Measurements from ENCODE around the gene IGSF9.
A peak's percentile ranks its signal among the peaks of the same experiment; 100 is the strongest.

The IGSF9 gene

GRCh38 chr1:159895836-159896545 lies 49.4 kb downstream of the IGSF9 start:
- DNase-seq, result no peak

GRCh38 chr1:159895286-159895685 lies 50.1 kb downstream of the IGSF9 start:
- DNase-seq, result no peak

GRCh38 chr1:159892944-159893343 lies 52.5 kb downstream of the IGSF9 start:
- DNase-seq, result peak in 1 of 5 experiments; percentile 39

- DNase-seq, result peak; percentile 35 to 70 (median 56)
These were observed 53.9 kb downstream of the IGSF9 start for GRCh38 chr1:159891275-159892157.

- no peak for DNase-seq
These were observed 55.0 kb downstream of the IGSF9 start for GRCh38 chr1:159890390-159890789.

- peak in 1 of 5 experiments; percentile 17 for DNase-seq
These were observed 55.6 kb downstream of the IGSF9 start for GRCh38 chr1:159889821-159890252.

GRCh38 chr1:159889202-159889601 lies 56.2 kb downstream of the IGSF9 start:
- no peak for DNase-seq

GRCh38 chr1:159884296-159884695 lies 61.1 kb downstream of the IGSF9 start:
- DNase-seq, result no peak

GRCh38 chr1:159883134-159883533 lies 62.3 kb downstream of the IGSF9 start:
- DNase-seq, result no peak

- no peak for DNase-seq
These were observed 62.9 kb downstream of the IGSF9 start for GRCh38 chr1:159882527-159882862.

GRCh38 chr1:159881622-159882526 lies 63.5 kb downstream of the IGSF9 start:
- no peak for DNase-seq

- DNase-seq, result no peak
These were observed 65.0 kb downstream of the IGSF9 start for GRCh38 chr1:159880430-159880829.

- no peak for DNase-seq
These were observed 65.4 kb downstream of the IGSF9 start for GRCh38 chr1:159879977-159880376.

GRCh38 chr1:159879136-159879535 lies 66.3 kb downstream of the IGSF9 start:
- no peak for DNase-seq

- no peak for DNase-seq
These were observed 67.5 kb downstream of the IGSF9 start for GRCh38 chr1:159877695-159878444.

All from T-helper 2 cell (primary cell).